GM19099 (cell line): Measurements from ENCODE around the gene PSENEN.

ENCODE experiments used
- POLR2A ChIP-seq: IDR thresholded peaks from 3 replicates; pipeline ENCODE4 v1.6.1; 2011; ENCODE audit warnings: low read depth; ENCODE audit not compliant: insufficient read length; ENCODE audit errors: extremely low read depth

PSENEN gene

GRCh38 chr19:35777961-35778360 lies 32.5 kb downstream of the PSENEN start:
- TF ChIP-seq POLR2A = no peak

DNA sequence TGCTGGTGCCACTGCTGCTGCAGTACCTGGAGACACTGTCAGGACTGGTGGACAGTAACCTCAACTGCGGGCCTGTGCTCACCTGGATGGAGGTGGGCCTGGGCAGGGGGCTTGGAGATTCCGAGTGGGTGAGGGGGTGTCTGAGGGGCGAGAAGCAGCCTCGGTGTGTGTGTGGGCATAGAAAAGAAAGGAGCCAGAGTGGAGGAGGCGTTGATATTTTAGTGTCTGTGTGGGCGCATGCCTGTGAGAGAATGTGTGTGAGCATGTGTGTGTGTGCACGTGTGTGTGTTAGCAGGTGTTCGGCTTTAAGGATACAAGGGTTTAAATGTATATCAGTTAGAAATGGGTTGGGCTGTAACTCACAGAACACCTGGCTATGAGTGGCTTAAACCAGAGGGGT lies 33.6 kb downstream of the PSENEN start:
- TF ChIP-seq POLR2A = no peak

GRCh38 chr19:35780058-35780457 lies 34.6 kb downstream of the PSENEN start:
- no peak for TF ChIP-seq POLR2A

- no peak for TF ChIP-seq POLR2A
These were observed 35.3 kb downstream of the PSENEN start for GRCh38 chr19:35780717-35781116.

DNA sequence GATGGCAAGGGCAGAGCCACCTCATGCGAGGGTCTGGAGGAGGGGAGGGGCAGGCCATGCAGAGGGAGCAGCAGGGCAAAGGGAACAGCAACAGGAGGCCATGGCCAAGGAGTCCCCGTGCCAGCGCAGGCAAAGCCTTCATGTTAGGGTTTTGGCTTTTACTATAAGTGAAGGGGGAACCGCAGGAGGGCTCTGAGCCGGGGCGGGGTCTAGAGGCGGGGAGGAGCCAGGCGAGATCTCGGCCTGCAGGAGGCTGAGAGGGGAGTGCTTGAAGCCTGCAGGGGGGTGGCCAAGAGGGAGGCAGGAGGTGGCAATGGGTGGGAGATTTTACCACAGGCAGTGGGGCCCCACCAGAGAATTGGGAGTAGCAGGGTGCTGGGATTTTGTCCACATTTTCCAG lies 36.2 kb downstream of the PSENEN start:
- TF ChIP-seq POLR2A = no peak

DNA sequence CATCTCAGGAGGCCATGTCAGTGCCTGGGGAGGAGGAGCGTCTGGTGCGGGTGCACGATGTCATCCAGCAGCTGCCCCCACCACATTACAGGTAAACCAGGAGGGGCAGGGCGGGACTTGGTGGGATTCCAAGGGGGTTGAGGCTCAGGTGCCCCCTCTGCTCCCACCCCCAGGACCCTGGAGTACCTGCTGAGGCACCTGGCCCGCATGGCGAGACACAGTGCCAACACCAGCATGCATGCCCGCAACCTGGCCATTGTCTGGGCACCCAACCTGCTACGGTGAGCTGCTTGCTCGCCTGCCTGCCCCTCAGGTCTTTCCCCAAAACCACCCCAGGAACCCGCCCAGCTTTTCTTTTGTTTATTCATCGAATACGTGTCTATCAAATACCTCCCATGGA lies 37.1 kb downstream of the PSENEN start:
- TF ChIP-seq POLR2A = no peak

DNA sequence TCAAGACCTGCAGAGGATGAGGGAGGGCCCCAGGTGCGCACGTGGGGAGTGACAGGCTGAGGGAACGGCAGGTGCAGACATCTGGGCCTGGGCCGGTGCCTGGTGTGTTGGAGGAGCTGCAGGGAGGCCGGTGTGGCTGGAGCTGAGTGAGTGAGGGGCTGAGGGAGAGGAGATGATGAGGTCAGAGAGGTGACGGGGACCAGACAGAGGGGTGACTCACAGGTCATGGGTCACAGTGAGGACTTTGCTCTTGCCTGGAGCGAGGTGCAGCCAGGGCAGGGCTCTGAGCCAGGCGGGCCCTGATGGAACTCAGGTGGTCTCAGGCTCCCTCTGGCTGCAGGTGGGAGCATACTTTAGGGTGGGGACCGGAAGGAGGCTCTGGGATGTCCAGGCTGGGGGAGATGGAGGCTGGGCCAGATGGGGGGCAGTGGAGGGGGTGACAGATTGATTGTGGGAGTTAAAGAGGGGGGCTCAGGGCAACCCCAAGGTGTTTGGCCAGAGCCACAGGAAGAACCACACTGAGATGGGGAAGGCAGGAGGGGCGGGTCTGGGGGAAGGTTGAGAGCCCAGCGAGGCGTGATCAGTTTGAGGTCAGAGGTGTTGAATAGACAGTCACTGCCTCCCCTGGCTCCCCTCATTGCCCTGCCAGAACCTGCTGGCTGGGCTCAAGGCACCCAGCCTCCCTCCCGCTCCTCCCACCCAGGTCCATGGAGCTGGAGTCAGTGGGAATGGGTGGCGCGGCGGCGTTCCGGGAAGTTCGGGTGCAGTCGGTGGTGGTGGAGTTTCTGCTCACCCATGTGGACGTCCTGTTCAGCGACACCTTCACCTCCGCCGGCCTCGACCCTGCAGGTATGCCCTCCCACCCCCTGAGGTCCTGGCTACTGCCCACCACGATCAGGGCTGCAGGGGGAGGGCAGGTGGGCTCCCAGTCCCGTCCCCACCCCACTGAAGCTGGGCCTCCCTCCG lies 38.3 kb downstream of the PSENEN start:
- no peak for TF ChIP-seq POLR2A

DNA sequence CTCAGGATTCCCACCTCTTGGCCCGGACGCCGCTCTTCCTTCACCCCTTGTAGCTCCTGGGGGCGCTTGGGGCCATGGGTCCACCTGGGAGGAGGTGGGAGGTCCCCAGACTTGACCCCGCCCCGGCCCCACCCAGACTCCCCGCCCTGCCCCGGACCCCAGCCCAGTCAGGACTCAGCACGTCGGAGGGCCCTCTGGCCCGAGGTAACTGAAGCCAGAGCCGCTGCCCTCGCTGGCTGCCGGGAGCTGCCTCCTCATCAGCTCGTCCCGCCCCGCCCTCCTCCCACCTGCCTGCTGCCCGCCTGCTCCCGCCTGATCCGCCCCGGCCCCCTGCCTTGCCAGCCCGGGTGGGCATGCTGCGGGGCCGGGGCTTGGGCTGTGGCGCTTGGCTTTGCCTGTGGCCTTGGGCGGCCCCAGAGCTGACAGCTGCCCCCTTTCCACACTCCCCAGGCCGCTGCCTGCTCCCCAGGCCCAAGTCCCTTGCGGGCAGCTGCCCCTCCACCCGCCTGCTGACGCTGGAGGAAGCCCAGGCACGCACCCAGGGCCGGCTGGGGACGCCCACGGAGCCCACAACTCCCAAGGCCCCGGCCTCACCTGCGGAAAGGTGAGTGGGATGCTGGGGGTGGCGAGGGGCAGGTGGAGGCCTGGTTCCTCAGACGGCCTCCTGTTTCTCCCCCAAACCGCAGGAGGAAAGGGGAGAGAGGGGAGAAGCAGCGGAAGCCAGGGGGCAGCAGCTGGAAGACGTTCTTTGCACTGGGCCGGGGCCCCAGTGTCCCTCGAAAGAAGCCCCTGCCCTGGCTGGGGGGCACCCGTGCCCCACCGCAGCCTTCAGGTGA lies 39.3 kb downstream of the PSENEN start:
- no peak for TF ChIP-seq POLR2A

DNA sequence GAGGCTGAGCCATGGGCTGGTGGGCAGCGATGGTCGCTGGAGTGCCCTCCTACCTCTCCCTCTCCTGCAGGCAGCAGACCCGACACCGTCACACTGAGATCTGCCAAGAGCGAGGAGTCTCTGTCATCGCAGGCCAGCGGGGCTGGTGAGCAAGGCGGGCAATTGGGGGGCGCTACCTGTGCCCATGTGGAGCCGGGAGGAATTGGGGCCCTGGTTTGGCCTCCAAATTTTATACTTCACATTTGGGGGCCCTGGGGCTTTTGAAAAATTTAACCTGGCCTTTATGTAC lies 39.8 kb downstream of the PSENEN start:
- no peak for TF ChIP-seq POLR2A

- TF ChIP-seq POLR2A = no peak
These were observed 41.1 kb downstream of the PSENEN start for GRCh38 chr19:35786299-35787160.

DNA sequence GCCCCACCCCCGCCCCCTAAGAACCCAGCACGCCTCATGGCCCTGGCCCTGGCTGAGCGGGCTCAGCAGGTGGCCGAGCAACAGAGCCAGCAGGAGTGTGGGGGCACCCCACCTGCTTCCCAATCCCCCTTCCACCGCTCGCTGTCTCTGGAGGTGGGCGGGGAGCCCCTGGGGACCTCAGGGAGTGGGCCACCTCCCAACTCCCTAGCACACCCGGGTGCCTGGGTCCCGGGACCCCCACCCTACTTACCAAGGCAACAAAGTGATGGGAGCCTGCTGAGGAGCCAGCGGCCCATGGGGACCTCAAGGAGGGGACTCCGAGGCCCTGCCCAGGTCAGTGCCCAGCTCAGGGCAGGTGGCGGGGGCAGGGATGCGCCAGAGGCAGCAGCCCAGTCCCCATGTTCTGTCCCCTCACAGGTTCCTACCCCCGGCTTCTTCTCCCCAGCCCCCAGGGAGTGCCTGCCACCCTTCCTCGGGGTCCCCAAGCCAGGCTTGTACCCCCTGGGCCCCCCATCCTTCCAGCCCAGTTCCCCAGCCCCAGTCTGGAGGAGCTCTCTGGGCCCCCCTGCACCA lies 41.9 kb downstream of the PSENEN start:
- no peak for TF ChIP-seq POLR2A

GRCh38 chr19:35788205-35788960 lies 42.9 kb downstream of the PSENEN start:
- TF ChIP-seq POLR2A = no peak

- no peak for TF ChIP-seq POLR2A
These were observed 43.9 kb downstream of the PSENEN start for GRCh38 chr19:35789195-35789977.
